ENCODE results near the gene CEND1.
A peak's percentile ranks its signal among the peaks of the same experiment; 100 is the strongest.

Gene CEND1

GRCh38 chr11:798093-798713, 8.3 kb upstream of the CEND1 start, which contains the start of gene SLC25A22:
Gene SLC25A22 (minus strand): TSS chr11:798281. CDS start chr11:795006, 3,275 bp downstream.
- TF ChIP-seq, protein P1, sequence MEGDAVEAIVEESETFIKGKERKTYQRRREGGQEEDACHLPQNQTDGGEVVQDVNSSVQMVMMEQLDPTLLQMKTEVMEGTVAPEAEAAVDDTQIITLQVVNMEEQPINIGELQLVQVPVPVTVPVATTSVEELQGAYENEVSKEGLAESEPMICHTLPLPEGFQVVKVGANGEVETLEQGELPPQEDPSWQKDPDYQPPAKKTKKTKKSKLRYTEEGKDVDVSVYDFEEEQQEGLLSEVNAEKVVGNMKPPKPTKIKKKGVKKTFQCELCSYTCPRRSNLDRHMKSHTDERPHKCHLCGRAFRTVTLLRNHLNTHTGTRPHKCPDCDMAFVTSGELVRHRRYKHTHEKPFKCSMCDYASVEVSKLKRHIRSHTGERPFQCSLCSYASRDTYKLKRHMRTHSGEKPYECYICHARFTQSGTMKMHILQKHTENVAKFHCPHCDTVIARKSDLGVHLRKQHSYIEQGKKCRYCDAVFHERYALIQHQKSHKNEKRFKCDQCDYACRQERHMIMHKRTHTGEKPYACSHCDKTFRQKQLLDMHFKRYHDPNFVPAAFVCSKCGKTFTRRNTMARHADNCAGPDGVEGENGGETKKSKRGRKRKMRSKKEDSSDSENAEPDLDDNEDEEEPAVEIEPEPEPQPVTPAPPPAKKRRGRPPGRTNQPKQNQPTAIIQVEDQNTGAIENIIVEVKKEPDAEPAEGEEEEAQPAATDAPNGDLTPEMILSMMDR (IDR thresholded peaks at IDR 0.05; ENCODE audit: borderline replicate concordance, insufficient read depth, low read depth, low read length): peak; percentile 86
- H3K4me3 ChIP-seq (ENCODE audit: low read depth, low read length): peak within 1 kb of the TSS; percentile 83

DNA sequence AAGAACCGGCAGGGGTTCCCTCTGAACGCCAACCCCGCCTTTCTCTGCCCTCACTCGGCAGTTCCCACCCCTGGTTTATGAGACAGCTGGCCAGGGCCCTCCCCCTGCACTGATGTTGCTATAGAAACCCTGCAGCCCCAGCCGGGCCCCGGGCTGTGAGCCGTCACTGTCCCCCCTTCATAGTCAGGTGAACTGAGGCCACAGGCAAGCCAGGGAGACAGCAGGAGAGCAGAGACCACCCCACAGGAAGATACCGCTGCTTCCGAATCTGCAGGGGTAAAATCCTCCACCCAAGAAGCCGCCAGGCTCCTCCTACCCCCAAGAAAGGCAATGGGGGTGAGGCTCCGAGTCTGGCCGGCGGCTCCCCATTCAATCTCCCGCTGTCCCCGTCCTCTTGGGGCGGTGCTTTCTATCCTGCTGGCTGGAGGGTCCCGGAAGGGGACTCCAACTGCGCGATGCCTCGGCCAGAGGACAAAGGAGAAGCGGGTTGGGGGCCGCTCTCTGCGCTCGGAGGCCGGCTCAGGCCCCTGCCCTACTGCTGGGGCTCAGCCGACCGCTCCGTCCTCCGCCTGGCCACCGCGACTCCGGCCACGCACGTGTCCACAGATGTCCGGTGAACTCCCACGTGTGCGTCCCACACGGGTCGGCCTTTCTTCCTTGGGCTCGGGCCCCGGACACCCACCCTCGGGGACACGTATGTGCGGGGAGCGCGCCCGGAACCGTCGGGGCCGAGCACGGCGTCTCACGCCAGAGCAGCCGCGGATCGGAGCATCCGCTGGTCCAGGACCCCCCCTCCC, 7.6 kb upstream of the CEND1 start:
- H3K4me3 ChIP-seq (ENCODE audit: low read depth, low read length): peak overlapping the region; percentile 83
- TF ChIP-seq, protein P1 (IDR thresholded peaks at IDR 0.05; ENCODE audit: borderline replicate concordance, insufficient read depth, low read depth, low read length): no peak

DNA sequence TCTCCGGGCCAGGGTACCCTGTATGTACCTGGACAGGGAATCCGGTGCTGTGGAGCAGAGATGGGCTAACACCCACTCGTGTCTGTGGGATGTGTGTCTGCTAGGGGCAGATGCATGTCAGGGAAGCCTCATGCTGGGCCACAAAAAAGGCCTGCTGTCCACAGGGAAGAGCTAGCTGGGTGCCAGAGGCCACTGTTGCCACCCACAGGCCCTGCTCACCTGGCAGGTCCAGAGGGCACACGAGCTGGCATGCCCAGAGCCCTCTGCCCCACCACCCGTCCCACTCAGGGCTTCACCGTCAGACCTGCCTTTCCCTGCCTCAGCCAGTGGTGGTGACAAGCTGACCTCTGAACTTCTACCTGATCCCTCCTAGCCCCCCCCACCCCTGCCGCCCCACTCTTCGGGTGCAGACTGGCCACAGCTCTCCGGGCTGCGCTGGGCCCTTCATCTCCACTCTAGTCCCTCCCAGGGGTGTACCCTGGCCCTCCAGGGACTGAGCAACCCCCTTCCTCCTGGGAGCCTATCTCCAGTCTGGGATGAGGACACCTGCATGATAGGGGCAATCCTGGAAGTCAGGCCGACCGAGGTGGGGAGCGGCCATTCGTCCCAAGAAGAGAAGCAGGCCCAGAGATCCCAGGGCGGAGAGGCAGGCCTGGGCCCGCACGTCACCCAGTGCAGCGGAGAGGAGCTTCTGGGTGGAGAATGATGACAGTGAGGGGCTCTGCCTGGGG, 6.8 kb upstream of the CEND1 start:
- TF ChIP-seq, protein P1 (IDR thresholded peaks at IDR 0.05; ENCODE audit: borderline replicate concordance, insufficient read depth, low read depth, low read length): no peak
- peak overlapping the region; percentile 83 for H3K4me3 ChIP-seq (ENCODE audit: low read depth, low read length)

DNA sequence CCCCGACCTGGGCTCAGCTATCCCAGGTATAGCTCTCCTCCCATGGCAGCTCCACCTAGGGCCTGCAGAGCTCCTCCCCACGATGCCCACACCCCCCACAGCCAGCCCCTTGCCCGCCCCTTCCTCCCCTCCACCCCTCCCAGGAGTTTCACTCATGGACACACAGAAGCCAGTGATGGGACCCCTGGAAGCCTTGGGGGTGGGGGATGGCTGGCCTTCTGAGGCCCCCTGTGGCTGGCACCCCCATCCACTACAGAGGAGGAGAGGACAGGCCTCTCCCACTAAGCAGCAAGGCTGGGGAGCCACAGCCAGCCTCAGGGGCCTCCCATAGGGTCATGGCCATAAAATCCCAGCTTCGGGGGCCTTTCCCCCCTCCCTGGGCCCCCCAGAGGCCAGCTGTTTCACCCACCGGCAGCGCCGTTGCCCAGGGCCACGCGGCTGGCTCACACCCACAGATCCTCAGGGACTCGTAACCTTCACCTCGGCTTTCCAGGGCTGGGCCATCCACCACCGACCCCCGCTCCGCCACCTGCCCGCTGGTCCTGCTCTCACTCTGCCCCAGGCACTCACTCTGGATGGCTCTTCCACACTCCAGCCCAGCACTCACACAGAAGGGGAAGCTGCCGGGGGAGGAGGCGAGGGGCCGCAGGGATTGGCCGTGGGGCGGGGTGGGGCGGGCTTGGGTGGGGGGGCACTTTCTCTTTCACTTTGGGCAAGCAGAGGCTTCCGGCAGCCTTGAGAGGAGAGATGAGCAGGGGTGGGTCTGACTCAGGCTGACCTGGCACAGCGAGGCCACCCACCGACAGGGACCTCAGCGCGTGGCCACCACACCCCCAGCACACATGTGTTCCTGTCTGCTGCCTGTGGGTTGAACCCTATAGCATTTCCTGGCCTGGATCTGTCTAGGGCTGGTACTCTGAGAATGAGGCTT, 6.0 kb upstream of the CEND1 start:
- TF ChIP-seq, protein P1 (IDR thresholded peaks at IDR 0.05; ENCODE audit: borderline replicate concordance, insufficient read depth, low read depth, low read length): no peak
- peak overlapping the region; percentile 83 for H3K4me3 ChIP-seq (ENCODE audit: low read depth, low read length)

GRCh38 chr11:794766-795633, 5.1 kb upstream of the CEND1 start:
- TF ChIP-seq, protein P1 (IDR thresholded peaks at IDR 0.05; ENCODE audit: borderline replicate concordance, insufficient read depth, low read depth, low read length): no peak
- peak overlapping the region; percentile 83 for H3K4me3 ChIP-seq (ENCODE audit: low read depth, low read length)

Data from GM12875 (cell line).